Measurements from ENCODE around the gene METTL27. TPM values are rescaled to one million over a fixed set of nuclear protein-coding genes. Genes with fewer than 3 reads are reported as not detected.

Gene METTL27
- total and polyA plus RNA-seq, 9 of the 15 experiments (the other 6 are each of a cell fraction or from before 2014, with no cell fraction given) = 0.08 to 0.82 (median 0.33) TPM; not detected in 4

- TF ChIP-seq PRDM10 (IDR thresholded peaks at IDR 0.05; ENCODE audit: partially characterized antibody) (no peak), CREB3 (tag; conservative IDR thresholded peaks at IDR 0.05; ENCODE audit: low read depth) (no peak), MTA3 (IDR thresholded peaks at IDR 0.05; ENCODE audit: borderline replicate concordance) (no peak), BRD9 (IDR thresholded peaks at IDR 0.05; ENCODE audit: low read depth, partially characterized antibody) (no peak), ZNF717 (CRISPR knock-in tag; IDR thresholded peaks at IDR 0.05) (no peak), PBX2 (CRISPR knock-in tag; IDR thresholded peaks at IDR 0.05; ENCODE audit: low read depth) (no peak), PBX2 (tag; conservative IDR thresholded peaks at IDR 0.05; ENCODE audit: low read depth) (peak; percentile 63), USF1 (CRISPR knock-in tag; IDR thresholded peaks at IDR 0.05) (0 out of 2 replicates have a peak, but pooled peaks have one; percentile 22), ELF4 (CRISPR knock-in tag; IDR thresholded peaks at IDR 0.05) (no peak), MEIS2 (IDR thresholded peaks at IDR 0.05; ENCODE audit: partially characterized antibody) (peak; percentile 8), ZBTB9 (CRISPR knock-in tag; IDR thresholded peaks at IDR 0.05) (no peak), NRF1 (conservative IDR thresholded peaks at IDR 0.05 in 1 of 2, IDR thresholded peaks at IDR 0.05 in 1 of 2) (0 out of 4 replicates have a peak, but pooled peaks of 1 of the 2 experiments have one; percentile 15), ETS1 (conservative IDR thresholded peaks at IDR 0.05; ENCODE audit: control insufficient read depth, low read depth, low read length) (no peak), NR2F6 (CRISPR knock-in tag; IDR thresholded peaks at IDR 0.05) (no peak), FOXM1 (IDR thresholded peaks at IDR 0.05; ENCODE audit: low read depth) (no peak), FOXM1 (CRISPR knock-in tag; IDR thresholded peaks at IDR 0.05; ENCODE audit: low read depth) (no peak), ZNF197 (CRISPR knock-in tag; IDR thresholded peaks at IDR 0.05; ENCODE audit: low read depth) (no peak), RCOR1 (IDR thresholded peaks at IDR 0.05; ENCODE audit: borderline replicate concordance in 1 of 2, low read depth in 2 of 2, low read length in 2 of 2) (no peak)
These were observed 46.6 kb upstream of the METTL27 start (continued) for GRCh38 chr7:73888959-73889358.
